T-helper 22 cell (primary cell): ENCODE results near the gene SBK3.
"Not testable (repeated sequence)": the region's sequence is repeated elsewhere in the genome, so short reads cannot be mapped to it uniquely, and the experiment has no call there.

ENCODE experiments used
- DNase-seq: peaks from one replicate; pipeline ENCODE4 v3.0.0-alpha.2; 2020; ENCODE audit warnings: low read depth

The SBK3 gene

DNA sequence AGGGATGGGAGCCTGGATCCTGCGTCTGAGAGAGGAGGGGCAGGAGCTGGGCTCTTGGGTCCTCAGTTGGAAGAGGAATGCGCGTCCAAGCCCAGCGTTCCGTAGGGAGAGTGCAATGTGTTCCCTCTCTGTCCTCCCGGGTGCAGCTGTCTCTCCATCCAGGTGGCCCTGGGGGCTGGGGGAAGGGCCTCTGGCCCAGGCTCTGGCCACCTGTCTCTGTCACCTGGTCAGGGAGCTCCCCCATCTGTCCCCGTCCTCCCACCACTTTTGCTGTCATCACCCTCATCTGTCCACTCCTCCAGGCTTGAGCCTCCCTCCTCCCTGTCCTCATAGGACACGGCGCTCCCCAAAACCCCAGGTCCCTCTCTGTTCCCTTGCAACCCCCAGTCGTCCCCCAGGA is 4.7 kb downstream of the SBK3 start:
- DNase-seq = no peak

DNA sequence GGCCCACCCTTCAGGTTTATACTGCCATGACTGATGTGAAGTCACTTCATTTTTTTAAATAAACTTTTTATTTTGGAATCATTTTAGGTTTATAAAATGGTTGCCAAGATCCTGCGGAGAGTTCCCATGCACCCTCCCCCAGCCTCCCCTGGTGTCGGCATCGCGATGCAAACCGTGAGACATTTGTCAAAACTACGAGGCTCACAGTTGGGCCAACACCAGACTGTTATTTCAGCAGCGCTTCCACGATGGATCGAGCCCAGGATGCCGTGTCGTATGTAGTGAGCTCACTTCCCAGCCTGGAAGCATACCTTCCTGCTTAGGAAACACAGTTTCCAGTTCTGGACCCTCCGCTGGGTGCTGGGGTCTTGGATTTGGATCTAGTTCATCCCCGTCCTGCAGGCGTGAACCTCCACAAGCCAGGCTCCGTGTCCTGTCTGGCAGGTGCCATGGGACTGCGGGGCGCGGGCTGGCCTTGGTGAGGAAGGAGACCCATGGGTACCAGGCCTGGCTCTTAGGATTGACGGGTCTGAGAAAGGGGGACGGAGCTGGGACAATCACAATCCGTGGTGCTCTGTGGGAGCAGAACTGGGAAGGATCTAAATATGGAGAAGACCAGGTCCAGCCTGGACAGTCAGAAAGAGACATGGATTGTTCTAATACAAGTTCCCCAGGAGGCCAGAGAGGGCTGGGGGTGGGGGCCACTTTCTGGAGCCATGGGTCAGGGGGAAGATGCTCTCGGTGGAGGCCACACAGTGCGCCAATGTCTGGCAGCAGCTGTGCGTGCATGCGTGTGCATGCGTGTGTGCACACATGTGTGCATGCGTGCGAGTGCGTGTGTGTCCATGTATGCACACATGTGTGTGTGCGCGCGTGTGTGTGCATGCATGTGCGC is 6.0 kb downstream of the SBK3 start:
- DNase-seq = no peak

DNA sequence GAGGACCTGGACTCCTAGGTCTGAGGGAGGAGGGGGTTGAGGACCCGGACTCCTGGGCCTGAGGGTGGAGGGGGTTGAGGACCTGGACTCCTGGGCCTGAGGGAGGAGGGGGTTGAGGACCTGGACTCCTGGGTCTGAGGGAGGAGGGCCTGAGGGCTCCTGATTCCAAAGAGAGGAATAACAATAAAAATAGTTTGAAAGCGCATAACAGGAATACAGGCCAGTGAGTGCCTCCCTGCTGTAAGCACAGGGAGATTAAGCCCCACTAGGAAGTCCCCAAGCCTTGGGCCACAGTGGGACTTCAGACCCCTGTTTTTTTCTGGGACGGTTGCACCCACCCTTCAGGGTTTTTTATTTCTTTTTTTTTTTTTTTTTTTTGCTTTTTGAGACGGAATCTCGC is 7.2 kb downstream of the SBK3 start:
- DNase-seq = no peak

DNA sequence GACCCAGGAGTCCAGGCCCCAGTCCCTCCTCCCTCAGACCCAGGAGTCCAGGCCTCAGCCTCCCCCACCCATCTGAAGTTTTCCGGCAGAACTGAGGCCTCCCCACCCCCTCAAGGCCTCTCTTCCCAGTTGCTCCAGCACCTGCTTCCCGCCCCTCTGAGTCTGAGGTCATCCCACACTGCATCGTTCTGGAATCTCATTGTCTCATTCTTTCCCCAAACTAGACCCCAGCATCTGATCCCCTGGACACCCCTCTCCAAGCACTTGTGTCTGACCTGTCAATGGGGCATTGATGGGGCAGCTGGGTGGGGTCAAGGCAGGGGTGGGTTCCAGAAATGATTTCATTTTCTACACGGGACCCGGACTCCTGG is 7.6 kb downstream of the SBK3 start:
- DNase-seq = no peak

DNA sequence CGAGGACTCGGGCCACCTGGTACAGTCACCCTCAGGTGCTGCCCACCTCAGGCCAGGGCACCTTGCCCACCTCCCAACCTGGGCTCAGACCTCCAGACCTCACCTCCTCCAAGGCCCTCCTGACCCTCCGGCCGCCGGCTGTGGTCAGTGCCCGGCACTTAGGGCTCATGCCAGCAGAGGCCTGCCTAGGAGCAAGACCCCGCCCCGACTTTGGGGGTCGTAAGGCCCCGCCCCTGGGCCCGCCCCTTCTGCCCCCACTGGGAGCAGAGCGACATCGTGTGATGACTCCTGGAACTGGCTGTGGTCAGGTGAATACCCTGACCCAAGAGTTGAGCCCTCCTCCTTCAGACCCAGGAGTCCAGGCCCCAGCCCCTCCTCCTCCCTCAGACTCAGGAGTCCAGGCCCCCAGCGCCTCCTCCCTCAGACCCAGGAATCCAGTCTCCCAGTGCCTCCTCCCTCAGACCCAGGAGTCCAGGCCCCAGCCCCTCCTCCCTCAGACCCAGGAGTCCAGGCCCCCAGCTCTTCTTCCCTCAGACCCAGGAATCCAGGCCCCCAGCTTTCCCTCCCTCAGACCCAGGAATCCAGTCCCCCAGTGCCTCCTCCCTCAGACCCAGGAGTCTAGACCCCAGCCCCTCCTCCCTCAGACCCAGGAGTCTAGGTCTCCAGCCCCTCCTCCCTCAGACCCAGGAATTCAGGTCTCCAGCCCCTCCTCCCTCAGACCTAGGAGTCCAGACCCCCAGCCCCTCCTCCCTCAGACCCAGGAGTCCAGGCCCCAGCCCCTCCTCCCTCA is 8.2 kb downstream of the SBK3 start, which contains the start of gene SBK2:
Gene SBK2, minus strand, starts transcription at position 183 of the 790 bp plus-strand sequence. CDS start 839 bp downstream, outside the sequence.
- no peak for DNase-seq

DNA sequence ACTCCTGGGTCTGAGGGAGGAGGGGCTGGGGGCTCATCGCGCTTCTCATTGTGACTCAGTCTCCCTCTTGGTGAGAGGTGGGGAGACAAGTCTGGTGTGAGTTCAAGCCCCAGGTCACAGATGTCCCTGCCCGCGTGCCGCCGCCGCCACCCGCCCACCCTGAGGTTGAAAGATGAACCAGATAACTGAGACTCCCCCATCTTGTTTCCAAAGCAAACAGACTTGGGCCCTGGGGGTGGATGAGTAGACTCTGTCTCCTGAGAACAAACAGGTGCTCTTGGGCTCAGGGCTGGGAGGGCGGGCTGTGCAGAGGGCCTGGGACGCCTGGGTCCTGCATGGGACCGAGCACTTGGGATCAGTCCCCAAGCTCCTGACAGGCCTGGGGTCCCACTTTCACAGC is 9.0 kb downstream of the SBK3 start:
- no peak for DNase-seq

DNA sequence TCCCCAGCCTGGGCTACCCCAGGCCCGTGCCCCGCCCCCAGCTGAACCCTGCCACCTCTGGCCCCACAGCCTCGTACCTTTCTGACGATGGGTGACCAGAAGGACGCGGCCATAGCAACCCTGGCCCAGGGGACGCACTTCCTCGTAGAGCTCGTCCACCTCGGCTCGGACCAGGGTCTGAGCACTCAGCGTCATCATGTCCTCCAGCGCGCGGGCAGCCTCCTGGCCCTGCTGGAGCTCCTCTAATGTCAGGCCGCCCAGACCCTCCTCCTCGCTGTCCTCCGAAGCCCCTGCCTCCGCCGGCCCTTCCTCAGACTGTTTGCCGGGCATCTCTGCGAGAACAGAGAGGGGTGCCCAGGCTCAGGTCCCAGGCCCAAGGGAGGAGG is 9.4 kb downstream of the SBK3 start:
- no peak for DNase-seq

DNA sequence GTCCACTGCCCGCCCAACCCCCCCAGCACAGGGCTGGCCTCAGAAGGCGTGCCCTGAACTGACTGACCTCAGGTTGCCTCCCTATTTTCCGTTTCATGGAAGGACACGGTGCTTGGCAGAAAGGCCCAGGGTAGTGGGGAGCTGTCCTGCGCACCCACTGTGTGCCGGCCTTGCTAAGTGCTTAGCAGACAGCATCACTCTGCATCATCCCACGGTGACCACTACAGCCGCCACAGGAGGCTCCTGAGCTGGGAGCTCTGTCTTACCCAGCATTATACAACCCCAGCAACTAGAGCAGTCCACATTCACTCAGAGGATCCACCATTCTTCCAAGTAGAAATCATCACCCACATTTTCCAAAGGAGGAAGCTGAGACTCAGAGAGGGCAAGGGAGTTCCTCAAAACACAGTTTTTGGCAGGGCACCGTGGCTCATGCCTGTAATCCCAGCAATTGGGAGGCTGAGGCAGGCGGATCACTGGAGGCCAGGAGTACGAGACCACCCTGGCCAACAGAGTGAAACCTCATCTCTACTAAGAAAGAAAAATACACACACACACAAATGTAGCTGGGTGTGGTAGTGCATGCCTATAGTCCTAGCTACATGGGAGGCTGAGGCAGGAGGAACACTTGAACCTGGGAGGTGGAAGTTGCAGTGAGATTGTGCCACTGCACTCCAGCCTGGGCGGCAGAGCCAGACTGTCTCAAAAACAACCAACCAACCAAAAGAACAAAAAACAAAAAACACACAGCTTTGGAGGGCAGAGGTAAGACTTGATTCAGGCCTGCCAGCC is 10.0 kb downstream of the SBK3 start:
- no peak for DNase-seq

DNA sequence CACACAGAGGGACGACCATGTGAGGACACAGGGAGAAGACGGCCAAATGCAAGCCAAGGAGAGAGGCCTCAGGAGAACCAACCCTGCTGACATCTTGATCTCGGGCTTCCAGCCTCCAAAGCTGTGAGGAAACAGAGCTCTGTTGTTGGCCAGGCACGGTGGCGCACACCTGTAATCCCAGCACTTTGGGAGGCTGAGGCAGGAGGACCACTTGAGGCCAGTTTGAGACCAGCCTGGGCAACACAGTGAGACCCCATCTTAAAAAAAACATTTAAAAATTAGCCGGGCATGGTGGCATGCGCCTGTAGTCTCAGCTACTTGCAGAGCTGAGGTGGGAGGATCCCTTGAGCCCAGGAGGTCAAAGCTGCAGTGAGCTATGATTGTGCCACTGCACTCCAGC is 11.1 kb downstream of the SBK3 start:
- not testable (repeated sequence) for DNase-seq

DNA sequence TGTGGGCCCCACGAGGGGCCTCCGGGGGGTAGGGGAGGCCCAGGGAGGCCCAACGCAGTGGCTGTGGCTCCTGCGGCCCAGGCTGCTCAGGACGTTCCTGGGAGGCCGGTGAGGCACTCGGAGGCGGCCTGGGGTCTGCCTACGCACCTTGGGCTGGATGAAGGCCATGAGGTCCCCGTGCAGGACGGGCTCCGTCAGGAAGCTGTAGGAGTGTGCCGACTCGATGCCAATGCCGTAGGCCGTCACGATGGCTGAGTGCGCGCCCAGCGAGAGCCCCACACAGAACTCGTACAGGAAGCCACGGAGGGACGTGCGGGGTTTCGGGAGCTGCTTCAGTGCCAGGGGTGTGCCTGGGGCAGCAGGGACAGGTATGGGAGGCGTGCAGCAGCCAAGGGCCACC is 14.3 kb downstream of the SBK3 start:
- no peak for DNase-seq

DNA sequence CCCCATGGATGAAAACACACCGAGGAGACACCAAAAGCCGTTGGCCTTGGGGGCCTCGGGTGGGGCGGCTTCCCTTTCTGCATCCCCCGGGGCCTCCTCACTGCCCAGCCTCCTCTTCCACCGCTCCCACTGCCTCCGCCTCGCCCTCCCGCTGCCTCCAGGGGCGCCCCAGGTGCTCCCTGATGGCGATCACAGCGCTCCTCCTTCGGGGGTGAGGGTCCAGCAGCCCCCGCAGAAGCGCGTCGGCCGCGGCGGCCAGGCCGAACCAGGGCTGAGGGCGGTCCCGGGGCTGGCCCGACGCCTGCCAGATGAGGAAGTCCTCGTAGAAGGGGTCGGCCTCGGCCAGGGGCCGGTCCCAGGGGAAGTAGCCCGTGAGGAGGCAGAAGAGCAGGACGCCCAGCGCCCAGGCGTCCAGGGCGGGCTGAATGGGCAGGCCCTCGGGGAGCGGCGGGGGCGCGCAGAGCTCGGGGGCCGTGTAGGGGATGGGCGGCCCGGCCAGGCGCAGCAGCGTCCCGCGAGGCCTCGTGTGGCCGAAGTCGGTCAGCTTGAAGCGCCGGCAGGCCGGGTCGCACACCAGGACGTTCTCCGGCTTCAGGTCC is 15.6 kb downstream of the SBK3 start:
- DNase-seq = no peak

DNA sequence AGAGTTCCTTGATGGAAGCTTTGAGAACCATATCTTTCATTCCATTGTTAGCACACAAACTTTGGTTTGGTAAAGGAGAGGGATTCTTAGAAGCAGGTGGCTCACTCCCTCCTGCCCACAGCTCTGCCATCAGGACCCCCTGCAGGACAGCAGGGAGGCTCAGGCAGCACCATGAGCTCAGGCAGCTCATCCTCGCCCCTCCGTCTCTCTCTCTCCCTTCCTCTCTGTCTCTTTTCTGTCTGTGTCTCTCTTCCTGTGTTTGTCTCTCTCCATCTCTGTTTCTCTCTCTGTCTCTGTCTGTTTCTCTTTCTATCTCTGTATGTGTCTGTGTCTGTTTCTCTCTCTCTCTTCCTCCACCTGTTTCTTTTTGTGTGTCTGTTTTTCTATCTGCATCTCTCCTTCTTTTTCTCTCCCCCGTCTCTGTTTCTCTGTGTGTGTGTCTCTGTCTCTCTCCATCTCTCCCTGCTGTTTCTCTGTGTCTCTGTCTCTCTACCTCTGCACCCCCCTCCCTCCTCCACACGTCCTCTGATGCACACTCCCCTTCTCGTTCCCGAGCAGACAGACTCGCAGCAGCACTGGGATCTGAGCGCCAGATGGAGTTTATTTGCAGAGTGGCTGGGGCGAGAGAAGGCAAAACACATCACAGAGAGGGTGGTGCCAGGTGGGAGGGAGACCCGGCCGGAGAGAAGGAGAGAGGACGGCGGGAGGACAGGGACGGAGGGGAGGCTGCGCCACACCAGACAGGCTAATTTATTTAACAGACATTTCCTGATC is 17.1 kb downstream of the SBK3 start:
- no peak for DNase-seq

DNA sequence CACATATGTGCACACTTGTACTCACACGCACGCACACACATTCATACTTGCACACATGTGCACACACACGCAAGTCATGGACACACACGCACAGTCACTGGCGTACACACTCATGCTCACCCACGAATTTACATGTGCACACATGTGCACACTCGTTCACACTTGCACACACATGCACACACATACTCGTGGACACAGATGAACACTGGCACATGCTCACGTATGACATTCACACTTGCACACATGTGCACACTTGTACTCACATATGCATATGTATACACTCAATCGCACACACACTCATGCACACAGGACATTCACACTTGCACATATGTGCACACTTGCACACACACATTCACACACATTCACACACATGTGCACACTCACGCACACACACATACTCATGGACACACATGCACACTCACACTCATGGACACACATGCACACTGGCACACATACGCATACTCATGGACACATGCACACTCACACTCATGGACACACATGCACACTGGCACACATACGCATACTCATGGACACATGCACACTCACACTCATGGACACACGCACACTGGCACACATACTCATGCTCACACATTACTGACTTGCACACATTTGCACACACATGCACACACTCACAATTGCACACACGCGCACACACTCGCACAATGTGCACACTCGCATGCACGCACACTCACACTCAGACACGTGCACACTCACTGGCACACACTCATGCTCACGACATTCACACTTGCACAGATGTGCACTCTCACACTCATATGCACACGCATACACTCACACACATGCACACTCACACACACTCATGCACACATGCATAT is 17.9 kb downstream of the SBK3 start:
- DNase-seq = no peak

DNA sequence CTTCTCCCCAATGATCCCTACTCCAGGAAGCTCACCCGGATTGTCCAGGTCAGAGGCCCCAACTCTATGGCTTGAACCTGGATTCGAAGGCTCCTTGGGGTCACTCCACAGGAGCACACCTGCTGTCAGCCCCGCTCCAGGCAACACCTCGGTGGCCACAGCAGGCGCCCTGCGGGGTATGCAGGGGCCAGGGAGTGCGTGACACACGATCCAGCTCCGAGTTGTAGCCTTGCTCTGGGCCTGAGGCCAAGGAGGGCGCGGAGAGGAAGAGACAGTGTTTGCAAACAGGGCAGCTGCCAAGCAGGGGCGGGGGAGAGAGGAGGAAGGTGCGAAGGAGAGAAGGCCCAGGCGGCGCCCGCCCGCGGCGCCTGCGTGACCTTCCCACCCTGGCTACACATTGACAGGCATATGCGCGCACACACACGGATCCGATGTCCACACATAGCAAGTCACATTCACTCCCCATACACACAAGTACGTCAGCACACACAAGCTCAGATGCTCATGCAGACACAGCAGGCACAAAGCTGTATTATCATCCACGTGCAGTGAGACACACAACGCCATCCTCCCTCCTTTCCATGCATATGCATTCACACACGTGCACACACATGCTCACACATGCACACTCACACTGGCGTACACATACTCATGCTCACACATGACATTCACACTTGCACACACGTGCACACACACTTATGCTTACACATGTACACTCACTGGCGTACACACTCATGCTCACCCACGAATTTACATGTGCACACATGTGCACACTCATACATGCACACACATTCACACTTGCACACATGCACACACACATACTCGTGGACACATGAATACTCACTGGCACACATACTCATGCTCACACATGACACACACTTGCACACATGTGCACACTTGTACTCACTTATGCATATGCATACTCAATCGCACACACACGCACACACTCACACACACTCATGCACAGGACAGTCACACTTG is 18.8 kb downstream of the SBK3 start:
- no peak for DNase-seq

DNA sequence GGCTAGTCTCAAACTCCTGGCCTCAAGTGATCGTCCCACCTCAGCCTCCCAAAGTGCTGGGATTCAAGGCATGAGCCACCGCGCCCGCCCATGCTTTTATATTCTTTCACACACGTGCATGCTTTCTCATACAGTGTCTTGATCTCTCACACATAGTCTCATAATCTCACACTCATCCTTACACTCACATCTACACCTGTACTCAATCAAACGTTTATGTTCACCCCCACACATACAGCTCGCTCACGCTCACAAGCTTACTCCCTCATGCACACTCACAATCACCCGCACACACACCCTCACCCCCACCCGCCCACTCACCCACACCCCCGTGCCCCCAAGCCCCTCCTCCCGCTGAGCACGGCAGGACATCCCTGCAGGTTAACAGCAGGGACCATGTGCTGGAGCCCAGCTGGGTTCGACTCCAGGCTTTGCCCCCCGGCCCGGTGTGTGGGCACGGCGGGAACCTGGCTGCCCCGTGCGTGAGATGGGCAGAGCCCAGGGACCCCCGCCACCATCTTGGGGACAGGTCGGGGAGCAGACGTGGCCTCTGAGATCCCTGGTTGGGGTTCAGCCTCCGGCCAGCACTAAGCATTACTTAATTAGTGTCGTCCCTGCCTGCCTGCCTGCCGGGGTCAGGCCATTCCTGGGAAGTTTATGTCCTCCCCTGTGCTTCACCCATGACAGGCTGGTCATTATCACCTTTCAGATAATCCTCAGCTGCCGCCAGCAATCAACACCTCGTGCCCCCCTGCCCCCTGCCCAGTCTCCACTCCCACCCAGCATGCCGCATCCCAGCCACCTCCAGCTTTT is 19.8 kb downstream of the SBK3 start:
- no peak for DNase-seq

DNA sequence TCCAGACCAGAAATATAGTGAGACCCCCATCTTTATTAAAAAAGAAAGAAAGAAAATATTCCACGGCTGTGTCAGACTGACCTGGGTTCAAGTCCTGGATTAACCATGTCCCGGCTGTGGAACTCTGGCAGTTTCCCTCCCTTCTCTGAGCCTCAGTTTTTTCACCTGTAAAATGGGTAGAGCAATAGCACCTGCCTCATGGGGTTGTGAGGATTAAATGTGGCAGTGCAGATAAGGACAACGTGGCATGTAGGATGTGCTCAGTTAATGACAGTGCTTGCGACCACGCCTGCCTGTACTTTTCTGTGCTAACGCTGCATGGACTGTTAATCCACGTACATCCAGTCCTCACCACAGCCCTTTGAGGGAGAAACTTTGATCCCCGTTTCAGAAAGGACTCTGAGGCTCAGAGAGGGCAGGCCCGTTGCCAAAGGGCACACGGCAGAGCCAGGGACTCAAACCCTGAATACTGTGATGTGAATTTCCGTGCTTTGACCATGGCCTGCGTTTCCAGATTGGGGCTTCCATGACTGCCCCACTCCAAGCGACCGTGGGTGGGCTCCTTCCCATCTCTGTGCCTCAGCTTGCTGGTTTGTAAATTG is 24.6 kb downstream of the SBK3 start:
- DNase-seq = no peak

DNA sequence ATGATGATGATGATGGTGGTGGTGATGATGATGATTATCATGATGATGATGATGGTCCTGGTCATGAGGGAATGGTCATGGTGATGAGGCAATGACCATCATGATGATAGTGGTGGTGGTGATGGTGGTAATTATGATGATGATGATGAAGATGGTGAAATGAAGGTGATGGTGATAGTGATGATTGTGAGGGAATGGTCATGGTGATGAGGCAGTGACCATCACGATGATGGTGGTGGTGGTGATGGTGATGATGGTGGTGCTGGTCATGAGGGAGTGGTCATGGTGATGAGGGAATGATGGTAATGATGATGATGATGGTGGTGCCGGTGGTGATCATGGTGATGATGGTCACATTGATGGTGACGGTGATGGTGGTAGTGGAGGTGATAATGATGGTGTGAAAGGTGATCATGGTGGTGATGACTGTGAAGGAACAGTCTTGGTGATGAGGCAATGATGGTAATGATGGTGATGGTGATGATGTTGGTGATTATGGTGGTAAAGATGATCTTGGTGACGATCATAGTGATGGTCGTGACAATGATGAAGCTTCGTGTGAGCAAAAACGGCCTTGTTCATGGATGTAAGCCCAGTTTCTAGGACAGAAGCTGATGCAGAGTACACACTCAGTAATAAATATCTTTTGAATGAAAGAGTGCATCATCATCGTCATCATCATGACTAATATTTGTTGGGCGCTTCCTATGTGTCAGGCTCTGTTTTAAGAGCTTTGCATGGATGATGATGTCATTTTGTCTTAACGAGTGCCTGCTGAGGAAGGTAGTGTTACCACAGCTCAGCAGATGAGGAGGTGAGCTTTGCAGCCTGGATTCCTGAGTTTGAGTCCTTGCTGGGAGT is 25.7 kb downstream of the SBK3 start:
- DNase-seq = no peak
